ENCODE measurements around the gene PGP.

PGP gene

DNA sequence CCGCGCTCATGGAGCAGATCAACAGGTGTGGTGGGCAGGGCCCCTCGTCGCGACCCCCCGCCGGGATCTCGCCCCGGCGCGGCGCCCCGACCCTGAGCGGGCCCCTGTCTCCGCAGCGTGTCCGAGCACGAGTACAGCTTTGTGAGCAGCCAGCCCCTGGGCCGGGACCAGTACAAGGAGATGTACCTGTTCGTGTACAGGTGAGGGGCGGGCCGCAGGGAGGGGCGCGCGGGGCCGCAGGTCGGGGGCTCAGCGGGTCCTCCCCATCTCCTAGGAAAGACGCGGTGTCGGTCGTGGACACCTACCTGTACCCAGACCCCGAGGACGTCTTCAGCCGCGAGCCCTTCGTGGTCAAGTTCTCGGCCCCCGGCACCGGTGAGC is 22.5 kb upstream of the PGP start:
- Histone ChIP-seq H3F3A (ENCODE audit: insufficient read depth) (peaks cover 4% of the 10 kb centered on the region; the same call in 1 of the 2 replicates), H3K36me3 (ENCODE audit: low read length) (no peaks in the 10 kb centered on the region), H2AFZ (ENCODE audit: low read depth, low read length, severe bottlenecking) (no peak overlapping the region), H3K4me2 (ENCODE audit: low read depth, low read length, poor library complexity, severe bottlenecking) (no peak overlapping the region), H3K79me2 (ENCODE audit: insufficient read depth, low read length) (no peaks in the 10 kb centered on the region), H3K27me3 (ENCODE audit: low read length) (no peaks in the 10 kb centered on the region), H3K9me3 (ENCODE audit: insufficient read depth, low read length) (no peaks in the 10 kb centered on the region), H3K27ac (ENCODE audit: low read depth, low read length) (no peak overlapping the region), H3K9me2 (replicated peaks; ENCODE audit: insufficient read depth, low read length) (no peaks in the 10 kb centered on the region), H3K9ac (ENCODE audit: low read length) (no peak overlapping the region), H4K20me1 (ENCODE audit: low read depth, low read length) (no peaks in the 10 kb centered on the region), H3K4me3 (ENCODE audit: insufficient read depth, low read length, poor library complexity, severe bottlenecking) (no peak overlapping the region)
- TF ChIP-seq, protein P1, sequence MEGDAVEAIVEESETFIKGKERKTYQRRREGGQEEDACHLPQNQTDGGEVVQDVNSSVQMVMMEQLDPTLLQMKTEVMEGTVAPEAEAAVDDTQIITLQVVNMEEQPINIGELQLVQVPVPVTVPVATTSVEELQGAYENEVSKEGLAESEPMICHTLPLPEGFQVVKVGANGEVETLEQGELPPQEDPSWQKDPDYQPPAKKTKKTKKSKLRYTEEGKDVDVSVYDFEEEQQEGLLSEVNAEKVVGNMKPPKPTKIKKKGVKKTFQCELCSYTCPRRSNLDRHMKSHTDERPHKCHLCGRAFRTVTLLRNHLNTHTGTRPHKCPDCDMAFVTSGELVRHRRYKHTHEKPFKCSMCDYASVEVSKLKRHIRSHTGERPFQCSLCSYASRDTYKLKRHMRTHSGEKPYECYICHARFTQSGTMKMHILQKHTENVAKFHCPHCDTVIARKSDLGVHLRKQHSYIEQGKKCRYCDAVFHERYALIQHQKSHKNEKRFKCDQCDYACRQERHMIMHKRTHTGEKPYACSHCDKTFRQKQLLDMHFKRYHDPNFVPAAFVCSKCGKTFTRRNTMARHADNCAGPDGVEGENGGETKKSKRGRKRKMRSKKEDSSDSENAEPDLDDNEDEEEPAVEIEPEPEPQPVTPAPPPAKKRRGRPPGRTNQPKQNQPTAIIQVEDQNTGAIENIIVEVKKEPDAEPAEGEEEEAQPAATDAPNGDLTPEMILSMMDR (IDR thresholded peaks at IDR 0.05; ENCODE audit: insufficient read depth, low read length, poor library complexity, severe bottlenecking), result no peak
- TF ChIP-seq EZH2phosphoT487 (conservative IDR thresholded peaks at IDR 0.05; ENCODE audit: low read length), result no peak

DNA sequence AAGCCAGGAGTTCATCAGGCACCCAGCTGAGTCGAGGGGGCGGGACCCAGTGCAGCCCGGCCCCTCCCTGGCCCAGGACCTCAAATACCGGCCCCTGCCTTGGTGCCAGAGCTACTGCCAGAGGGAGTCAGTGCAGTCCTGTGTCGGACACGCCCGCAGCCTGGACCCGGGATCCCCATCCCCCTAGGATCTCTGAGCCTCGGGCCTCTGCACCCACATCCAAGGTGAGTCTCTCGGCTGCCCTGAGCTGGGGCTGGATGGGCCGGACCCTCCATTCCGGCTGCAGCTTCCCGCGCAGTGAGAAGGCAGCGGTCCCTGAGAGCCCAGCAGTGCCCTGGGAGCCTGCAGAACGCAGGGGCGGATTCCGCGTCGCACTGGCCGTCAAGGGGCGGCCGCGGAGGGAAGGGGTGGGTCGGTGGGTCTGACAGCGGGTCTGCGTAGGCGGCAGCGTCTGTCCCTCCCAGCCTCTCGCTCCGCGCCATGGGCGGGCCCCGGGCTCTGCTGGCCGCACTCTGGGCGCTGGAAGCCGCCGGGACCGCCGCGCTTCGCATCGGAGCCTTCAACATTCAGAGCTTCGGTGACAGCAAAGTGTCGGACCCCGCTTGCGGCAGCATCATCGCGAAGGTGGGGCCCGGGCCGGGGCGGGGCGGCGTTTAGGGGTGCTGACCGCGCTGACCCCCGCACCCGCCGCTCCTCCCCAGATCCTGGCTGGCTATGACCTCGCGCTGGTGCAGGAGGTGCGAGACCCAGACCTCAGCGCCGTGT is 21.9 kb upstream of the PGP start, which contains the start of gene DNASE1L2:
DNASE1L2 (plus strand) TSS at position 108 of the 765 bp plus-strand sequence; CDS start at position 481, 373 bp downstream.
- H3K4me2 ChIP-seq (ENCODE audit: low read depth, low read length, poor library complexity, severe bottlenecking), result no peak within 1 kb of the TSS
- H3K36me3 ChIP-seq (ENCODE audit: low read length), result no peaks in the 10 kb centered on the region
- TF ChIP-seq EZH2phosphoT487 (conservative IDR thresholded peaks at IDR 0.05; ENCODE audit: low read length), result no peak
- TF ChIP-seq, protein P1 (IDR thresholded peaks at IDR 0.05; ENCODE audit: insufficient read depth, low read length, poor library complexity, severe bottlenecking), result no peak
- no peak within 1 kb of the TSS for H3K27ac ChIP-seq (ENCODE audit: low read depth, low read length)
- H2AFZ ChIP-seq (ENCODE audit: low read depth, low read length, severe bottlenecking), result no peak within 1 kb of the TSS
- H3K79me2 ChIP-seq (ENCODE audit: insufficient read depth, low read length), result no peaks in the 10 kb centered on the region
- H3K9ac ChIP-seq (ENCODE audit: low read length), result no peak within 1 kb of the TSS
- H3K9me2 ChIP-seq (replicated peaks; ENCODE audit: insufficient read depth, low read length), result no peaks in the 10 kb centered on the region
- peaks cover 4% of the 10 kb centered on the region; the same call in 1 of the 2 replicates for H3F3A ChIP-seq (ENCODE audit: insufficient read depth)
- H4K20me1 ChIP-seq (ENCODE audit: low read depth, low read length), result no peaks in the 10 kb centered on the region
- no peaks in the 10 kb centered on the region for H3K27me3 ChIP-seq (ENCODE audit: low read length)
- no peaks in the 10 kb centered on the region for H3K9me3 ChIP-seq (ENCODE audit: insufficient read depth, low read length)
- no peak within 1 kb of the TSS for H3K4me3 ChIP-seq (ENCODE audit: insufficient read depth, low read length, poor library complexity, severe bottlenecking)

GRCh38 chr16:2235695-2236336 is 21.2 kb upstream of the PGP start:
- Histone ChIP-seq H3K36me3 (ENCODE audit: low read length) (no peaks in the 10 kb centered on the region), H3K9ac (ENCODE audit: low read length) (no peak overlapping the region), H3K4me3 (ENCODE audit: insufficient read depth, low read length, poor library complexity, severe bottlenecking) (no peak overlapping the region)

More at GRCh38 chr16:2235695-2236336, 21.2 kb upstream of the PGP start:
- TF ChIP-seq, protein P1 (IDR thresholded peaks at IDR 0.05; ENCODE audit: insufficient read depth, low read length, poor library complexity, severe bottlenecking), result no peak
- TF ChIP-seq EZH2phosphoT487 (conservative IDR thresholded peaks at IDR 0.05; ENCODE audit: low read length), result no peak
- Histone ChIP-seq H4K20me1 (ENCODE audit: low read depth, low read length) (no peaks in the 10 kb centered on the region), H2AFZ (ENCODE audit: low read depth, low read length, severe bottlenecking) (no peak overlapping the region), H3K27ac (ENCODE audit: low read depth, low read length) (no peak overlapping the region), H3F3A (ENCODE audit: insufficient read depth) (peaks cover 4% of the 10 kb centered on the region; the same call in 1 of the 2 replicates), H3K4me2 (ENCODE audit: low read depth, low read length, poor library complexity, severe bottlenecking) (no peak overlapping the region), H3K9me3 (ENCODE audit: insufficient read depth, low read length) (no peaks in the 10 kb centered on the region), H3K79me2 (ENCODE audit: insufficient read depth, low read length) (no peaks in the 10 kb centered on the region), H3K9me2 (replicated peaks; ENCODE audit: insufficient read depth, low read length) (no peaks in the 10 kb centered on the region), H3K27me3 (ENCODE audit: low read length) (no peaks in the 10 kb centered on the region)
